ENCODE measurements around the gene PCED1B. TPM values are rescaled to one million over a fixed set of nuclear protein-coding genes. Genes with fewer than 3 reads are reported as not detected.

Gene PCED1B
- total RNA-seq, 1 experiment from 2014 or later = 0.86 TPM

DNA sequence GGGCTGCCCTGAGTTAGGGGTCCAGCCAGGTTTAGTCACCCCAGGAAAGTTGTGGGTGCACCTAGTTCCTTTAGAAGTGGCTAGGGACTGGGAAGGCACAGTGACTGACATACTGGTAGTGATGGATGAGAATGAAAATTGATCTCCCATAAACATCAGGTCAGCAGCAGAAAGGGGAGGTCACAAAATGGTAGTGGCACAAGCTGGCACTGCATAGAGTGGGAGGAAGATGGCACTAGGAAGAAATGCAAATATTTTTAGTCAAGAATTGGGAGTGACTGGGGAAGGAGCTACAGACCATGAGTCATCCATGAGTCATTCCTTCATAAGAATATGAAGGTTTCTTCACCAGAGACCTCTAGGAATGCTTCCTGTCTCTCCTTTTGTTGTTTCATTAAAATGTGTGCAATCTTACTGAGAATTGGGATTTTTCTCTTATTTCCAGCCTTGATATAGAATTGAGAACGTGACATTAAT, 198.6 kb downstream of the PCED1B start:
- intact Hi-C loops (cut with micrococcal nuclease) = no loop called here
- Histone ChIP-seq H2AFZ (ENCODE audit: low read depth, low read length, poor library complexity, severe bottlenecking) (no peak overlapping the region), H3K4me2 (ENCODE audit: low read length) (peak overlapping the region; percentile 60), H3K4me1 (ENCODE audit: control insufficient read depth in 1 of 2, insufficient read depth in 2 of 2, low read length in 2 of 2) (peaks cover 17 to 50% of the 10 kb centered on the region in 2 experiments), H3K79me2 (ENCODE audit: insufficient read depth, low read length) (no peaks in the 10 kb centered on the region), H3K27ac (ENCODE audit: low read depth, low read length) (no peak overlapping the region), H3K9me3 (ENCODE audit: control insufficient read depth in 1 of 2, insufficient read depth in 1 of 2, low read depth in 1 of 2, low read length in 2 of 2) (no peaks in the 10 kb centered on the region), H3K27me3 (ENCODE audit: insufficient read depth, low read length) (no peaks in the 10 kb centered on the region), H3K9ac (ENCODE audit: low read length) (no peak overlapping the region), H3K4me3 (replicated peaks in 1 of 2; ENCODE audit: low read depth in 1 of 2, low read length in 2 of 2) (peak overlapping the region in 1 of 2 experiments; percentile 13; a peak in 1 of 4 replicates), H3K36me3 (ENCODE audit: control insufficient read depth in 1 of 2, insufficient read depth in 2 of 2, low read length in 2 of 2) (no peaks in the 10 kb centered on the region), H4K20me1 (ENCODE audit: insufficient read depth) (no peaks in the 10 kb centered on the region), H3K9me2 (ENCODE audit: insufficient read depth) (no peaks in the 10 kb centered on the region)
- ChIA-PET CTCF (interaction anchor here (1.4 kb wide), 2 partner anchors 119 to 245 kb away, joined by 3 read pairs; no protein-coding TSS in a partner anchor), RAD21 (ENCODE audit: low non-redundant PET in 1 of 2, low total read pairs in 2 of 2, uncharacterized antibody in 2 of 2, unreplicated experiment in 2 of 2) (no interaction called here), POLR2A (no interaction called here)
- no TSS peak for BruUV-seq (replicated peaks)
- DNase-seq (ENCODE audit: low read depth, low spot score) = peak; percentile 88
- peak; percentile 86 for ATAC-seq
- TF ChIP-seq ELF1 (IDR thresholded peaks at IDR 0.05; ENCODE audit: borderline replicate concordance, low read depth) (0 out of 2 replicates have a peak, but pooled peaks have one; percentile 14), EZH2phosphoT487 (IDR thresholded peaks at IDR 0.05; ENCODE audit: borderline replicate concordance) (no peak), POLR2AphosphoS5 (IDR thresholded peaks at IDR 0.05; ENCODE audit: low read depth, low read length) (peak; percentile 36; the same call in 1 of the 2 replicates), ZFX (IDR thresholded peaks at IDR 0.05) (no peak), POLR2A (IDR thresholded peaks at IDR 0.05; ENCODE audit: borderline replicate concordance, extremely low read depth, insufficient read depth, insufficient read length) (no peak), EGR1 (IDR thresholded peaks at IDR 0.05; ENCODE audit: low read depth) (0 out of 2 replicates have a peak, but pooled peaks have one; percentile 36), SIN3A (IDR thresholded peaks at IDR 0.05; ENCODE audit: low read depth) (0 out of 2 replicates have a peak, but pooled peaks have one; percentile 46), ZNF274 (IDR thresholded peaks at IDR 0.05; ENCODE audit: low read depth, low read length) (no peak), FOSL1 (IDR thresholded peaks at IDR 0.05; ENCODE audit: low read depth) (peak; percentile 99), CBX3 (IDR thresholded peaks at IDR 0.05; ENCODE audit: low read depth) (peak; percentile 94), EZH2 (IDR thresholded peaks at IDR 0.05) (no peak), TCF7L2 (IDR thresholded peaks at IDR 0.05; ENCODE audit: borderline replicate concordance, extremely low read depth, insufficient read depth, insufficient read length) (no peak), YY1 (IDR thresholded peaks at IDR 0.05; ENCODE audit: extremely low read depth, insufficient replicate concordance, low read depth, low read length) (peak; percentile 73), RAD21 (IDR thresholded peaks at IDR 0.05; ENCODE audit: low read depth) (no peak), JUND (IDR thresholded peaks at IDR 0.05) (peak; percentile 95), CEBPB (IDR thresholded peaks at IDR 0.05; ENCODE audit: low read depth) (peak; percentile 82), SP1 (IDR thresholded peaks at IDR 0.05; ENCODE audit: low read depth) (peak; percentile 77)
- TF ChIP-seq, protein P1, sequence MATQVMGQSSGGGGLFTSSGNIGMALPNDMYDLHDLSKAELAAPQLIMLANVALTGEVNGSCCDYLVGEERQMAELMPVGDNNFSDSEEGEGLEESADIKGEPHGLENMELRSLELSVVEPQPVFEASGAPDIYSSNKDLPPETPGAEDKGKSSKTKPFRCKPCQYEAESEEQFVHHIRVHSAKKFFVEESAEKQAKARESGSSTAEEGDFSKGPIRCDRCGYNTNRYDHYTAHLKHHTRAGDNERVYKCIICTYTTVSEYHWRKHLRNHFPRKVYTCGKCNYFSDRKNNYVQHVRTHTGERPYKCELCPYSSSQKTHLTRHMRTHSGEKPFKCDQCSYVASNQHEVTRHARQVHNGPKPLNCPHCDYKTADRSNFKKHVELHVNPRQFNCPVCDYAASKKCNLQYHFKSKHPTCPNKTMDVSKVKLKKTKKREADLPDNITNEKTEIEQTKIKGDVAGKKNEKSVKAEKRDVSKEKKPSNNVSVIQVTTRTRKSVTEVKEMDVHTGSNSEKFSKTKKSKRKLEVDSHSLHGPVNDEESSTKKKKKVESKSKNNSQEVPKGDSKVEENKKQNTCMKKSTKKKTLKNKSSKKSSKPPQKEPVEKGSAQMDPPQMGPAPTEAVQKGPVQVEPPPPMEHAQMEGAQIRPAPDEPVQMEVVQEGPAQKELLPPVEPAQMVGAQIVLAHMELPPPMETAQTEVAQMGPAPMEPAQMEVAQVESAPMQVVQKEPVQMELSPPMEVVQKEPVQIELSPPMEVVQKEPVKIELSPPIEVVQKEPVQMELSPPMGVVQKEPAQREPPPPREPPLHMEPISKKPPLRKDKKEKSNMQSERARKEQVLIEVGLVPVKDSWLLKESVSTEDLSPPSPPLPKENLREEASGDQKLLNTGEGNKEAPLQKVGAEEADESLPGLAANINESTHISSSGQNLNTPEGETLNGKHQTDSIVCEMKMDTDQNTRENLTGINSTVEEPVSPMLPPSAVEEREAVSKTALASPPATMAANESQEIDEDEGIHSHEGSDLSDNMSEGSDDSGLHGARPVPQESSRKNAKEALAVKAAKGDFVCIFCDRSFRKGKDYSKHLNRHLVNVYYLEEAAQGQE (IDR thresholded peaks at IDR 0.05; ENCODE audit: low read depth) = no peak
- TF ChIP-seq, protein P2, sequence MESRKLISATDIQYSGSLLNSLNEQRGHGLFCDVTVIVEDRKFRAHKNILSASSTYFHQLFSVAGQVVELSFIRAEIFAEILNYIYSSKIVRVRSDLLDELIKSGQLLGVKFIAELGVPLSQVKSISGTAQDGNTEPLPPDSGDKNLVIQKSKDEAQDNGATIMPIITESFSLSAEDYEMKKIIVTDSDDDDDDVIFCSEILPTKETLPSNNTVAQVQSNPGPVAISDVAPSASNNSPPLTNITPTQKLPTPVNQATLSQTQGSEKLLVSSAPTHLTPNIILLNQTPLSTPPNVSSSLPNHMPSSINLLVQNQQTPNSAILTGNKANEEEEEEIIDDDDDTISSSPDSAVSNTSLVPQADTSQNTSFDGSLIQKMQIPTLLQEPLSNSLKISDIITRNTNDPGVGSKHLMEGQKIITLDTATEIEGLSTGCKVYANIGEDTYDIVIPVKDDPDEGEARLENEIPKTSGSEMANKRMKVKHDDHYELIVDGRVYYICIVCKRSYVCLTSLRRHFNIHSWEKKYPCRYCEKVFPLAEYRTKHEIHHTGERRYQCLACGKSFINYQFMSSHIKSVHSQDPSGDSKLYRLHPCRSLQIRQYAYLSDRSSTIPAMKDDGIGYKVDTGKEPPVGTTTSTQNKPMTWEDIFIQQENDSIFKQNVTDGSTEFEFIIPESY (IDR thresholded peaks at IDR 0.05; ENCODE audit: extremely low read depth, insufficient replicate concordance, low read length) = no peak
- TF ChIP-seq, protein P3, sequence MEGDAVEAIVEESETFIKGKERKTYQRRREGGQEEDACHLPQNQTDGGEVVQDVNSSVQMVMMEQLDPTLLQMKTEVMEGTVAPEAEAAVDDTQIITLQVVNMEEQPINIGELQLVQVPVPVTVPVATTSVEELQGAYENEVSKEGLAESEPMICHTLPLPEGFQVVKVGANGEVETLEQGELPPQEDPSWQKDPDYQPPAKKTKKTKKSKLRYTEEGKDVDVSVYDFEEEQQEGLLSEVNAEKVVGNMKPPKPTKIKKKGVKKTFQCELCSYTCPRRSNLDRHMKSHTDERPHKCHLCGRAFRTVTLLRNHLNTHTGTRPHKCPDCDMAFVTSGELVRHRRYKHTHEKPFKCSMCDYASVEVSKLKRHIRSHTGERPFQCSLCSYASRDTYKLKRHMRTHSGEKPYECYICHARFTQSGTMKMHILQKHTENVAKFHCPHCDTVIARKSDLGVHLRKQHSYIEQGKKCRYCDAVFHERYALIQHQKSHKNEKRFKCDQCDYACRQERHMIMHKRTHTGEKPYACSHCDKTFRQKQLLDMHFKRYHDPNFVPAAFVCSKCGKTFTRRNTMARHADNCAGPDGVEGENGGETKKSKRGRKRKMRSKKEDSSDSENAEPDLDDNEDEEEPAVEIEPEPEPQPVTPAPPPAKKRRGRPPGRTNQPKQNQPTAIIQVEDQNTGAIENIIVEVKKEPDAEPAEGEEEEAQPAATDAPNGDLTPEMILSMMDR (IDR thresholded peaks at IDR 0.05 in 2 of 3, conservative IDR thresholded peaks at IDR 0.05 in 1 of 3; ENCODE audit: borderline replicate concordance in 1 of 3, insufficient read depth in 1 of 3, low read depth in 2 of 3, low read length in 2 of 3) = no peak
- TF ChIP-seq, protein P4, sequence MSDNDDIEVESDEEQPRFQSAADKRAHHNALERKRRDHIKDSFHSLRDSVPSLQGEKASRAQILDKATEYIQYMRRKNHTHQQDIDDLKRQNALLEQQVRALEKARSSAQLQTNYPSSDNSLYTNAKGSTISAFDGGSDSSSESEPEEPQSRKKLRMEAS (IDR thresholded peaks at IDR 0.05) = no peak

Measured in HCT116 (cell line).